DND-41 (cell line): Measurements from ENCODE around the gene TSPEAR.

Experiments used
- CTCF ChIP-seq: IDR thresholded peaks from 2 replicates; pipeline ENCODE4 v1.5.1; 2012; ENCODE audit warnings: borderline replicate concordance, low read length, moderate library complexity, mild to moderate bottlenecking; ENCODE audit not compliant: poor library complexity, severe bottlenecking; ENCODE audit errors: extremely low read depth
- EZH2 ChIP-seq: IDR thresholded peaks from 3 replicates; pipeline ENCODE4 v1.6.1; 2012; ENCODE audit warnings: borderline replicate concordance, low read depth, mild to moderate bottlenecking, moderate library complexity, low read length, inconsistent platforms; ENCODE audit not compliant: severe bottlenecking

- TF ChIP-seq CTCF (no peak), EZH2 (no peak)
Observed at GRCh38 chr21:44727321-44727720, 15.9 kb upstream of the TSPEAR start.
